CD14-positive monocyte (primary cell): ENCODE measurements around the gene NKX6-2. TPM values are rescaled to one million over a fixed set of nuclear protein-coding genes. Genes with fewer than 3 reads are reported as not detected.

Experiments
- DNase-seq, 3 donors: peaks; one replicate each; pipeline ENCODE4 v3.0.0-alpha.2; 2011 to 2022
- H2AFZ ChIP-seq: 2 replicates; pipeline ENCODE4 v1.6.0; 2012; ENCODE audit warnings: mild to moderate bottlenecking, low read depth, low read length, inconsistent platforms; ENCODE audit not compliant: insufficient read depth, poor library complexity, severe bottlenecking
- H3K27ac ChIP-seq, 2 donors: 1 replicate in 1 of 2; 2 replicates in 1 of 2; pipeline ENCODE4 v1.5.1; 2012 to 2013; ENCODE audit warnings: low read length in 2 of 2, control low read depth in 1 of 2, inconsistent platforms in 1 of 2, low read depth in 1 of 2, mild to moderate bottlenecking in 1 of 2
- H3K27me3 ChIP-seq, 2 donors: one replicate each; pipeline versions ENCODE4 v1.6.0 to v1.6.1; 2011 to 2013; ENCODE audit warnings: low read length in 2 of 2; ENCODE audit not compliant: control insufficient read depth in 2 of 2, insufficient read depth in 2 of 2
- H3K36me3 ChIP-seq, 2 donors: replicated peaks in 1 of 2; 1 replicate in 1 of 2; 2 replicates in 1 of 2; pipeline versions ENCODE4 v1.5.1 to v1.6.1; 2012 to 2013; ENCODE audit warnings: low read length in 2 of 2, control low read depth in 1 of 2, inconsistent platforms in 1 of 2, mild to moderate bottlenecking in 1 of 2; ENCODE audit not compliant: insufficient read depth in 2 of 2, control insufficient read depth in 1 of 2
- H3K4me1 ChIP-seq, 2 donors: 1 replicate in 1 of 2; 2 replicates in 1 of 2; pipeline versions ENCODE4 v1.5.1 to v1.6.1; 2012 to 2013; ENCODE audit warnings: low read length in 2 of 2, control low read depth in 1 of 2, inconsistent platforms in 1 of 2, mild to moderate bottlenecking in 1 of 2, moderate library complexity in 1 of 2; ENCODE audit not compliant: insufficient read depth in 2 of 2, control insufficient read depth in 1 of 2
- H3K4me2 ChIP-seq: replicated peaks from 2 replicates; pipeline ENCODE3; 2012; ENCODE audit warnings: low read length, moderate library complexity, mild to moderate bottlenecking; ENCODE audit not compliant: poor library complexity, severe bottlenecking; ENCODE audit errors: extremely low read depth
- H3K4me3 ChIP-seq, 3 experiments: fragments of 200-600 bp in 1 of 3; sonication (generic) in 1 of 3; replicated peaks in 1 of 3; 1 replicate in 2 of 3; 2 replicates in 1 of 3; pipeline ENCODE4 v1.5.1; 2011 to 2013; ENCODE audit warnings: low read length in 3 of 3, mild to moderate bottlenecking in 3 of 3, control low read depth in 2 of 3, low read depth in 2 of 3, inconsistent platforms in 1 of 3, moderate library complexity in 1 of 3
- H3K79me2 ChIP-seq: 2 replicates; pipeline ENCODE4 v1.6.0; 2012; ENCODE audit warnings: mild to moderate bottlenecking, control low read depth, inconsistent platforms, low read length, moderate library complexity; ENCODE audit not compliant: insufficient read depth
- H3K9ac ChIP-seq: 2 replicates; pipeline ENCODE4 v1.6.0; 2017; ENCODE audit warnings: low read length, mild to moderate bottlenecking; ENCODE audit not compliant: insufficient read depth, poor library complexity, severe bottlenecking
- H3K9me3 ChIP-seq, 2 donors: replicated peaks in 1 of 2; 1 replicate in 1 of 2; 2 replicates in 1 of 2; pipeline versions ENCODE4 v1.5.1 to v1.6.1; 2012 to 2013; ENCODE audit warnings: low read length in 2 of 2, control low read depth in 1 of 2; ENCODE audit not compliant: control insufficient read depth in 1 of 2, insufficient read depth in 1 of 2
- H4K20me1 ChIP-seq: 2 replicates; pipeline ENCODE4 v1.6.0; 2012; ENCODE audit warnings: mild to moderate bottlenecking, low read length, control low read depth, moderate library complexity; ENCODE audit not compliant: insufficient read depth
- H3K27ac Mint-ChIP-seq, 7 donors: one replicate each; pipeline ENCODE4 v1.8.0; 2020; ENCODE audit warnings: mild to moderate bottlenecking in 7 of 7, mixed read lengths in 7 of 7, moderate library complexity in 6 of 7, inconsistent platforms in 2 of 7
- H3K27me3 Mint-ChIP-seq, 3 donors: one replicate each; pipeline ENCODE4 v1.8.0; 2021 to 2022; ENCODE audit warnings: low read depth in 3 of 3, mild to moderate bottlenecking in 3 of 3, mixed read lengths in 3 of 3, moderate library complexity in 3 of 3, inconsistent platforms in 1 of 3
- H3K36me3 Mint-ChIP-seq, 2 donors: one replicate each; pipeline ENCODE4 v1.8.0; 2020; ENCODE audit warnings: mixed read lengths in 2 of 2, inconsistent platforms in 1 of 2, mild to moderate bottlenecking in 1 of 2
- H3K4me1 Mint-ChIP-seq: one replicate; pipeline ENCODE4 v1.8.0; 2020; ENCODE audit warnings: mild to moderate bottlenecking, mixed read lengths
- H3K4me3 Mint-ChIP-seq, 2 donors: one replicate each; pipeline ENCODE4 v1.8.0; 2020; ENCODE audit warnings: mild to moderate bottlenecking in 2 of 2, mixed read lengths in 2 of 2, moderate library complexity in 1 of 2
- H3K9me3 Mint-ChIP-seq, 7 donors: one replicate each; pipeline ENCODE4 v1.8.0; 2020 to 2022; ENCODE audit warnings: mixed read lengths in 7 of 7, mild to moderate bottlenecking in 6 of 7, moderate library complexity in 6 of 7, inconsistent platforms in 2 of 7
- whole genome bisulfite sequencing: methylation state at CpG from one replicate; pipeline ENCODE4 v1.1.5; 2013; ENCODE audit warnings: missing lambda C conversion rate; ENCODE audit not compliant: insufficient coverage; 5-methylcytosine and 5-hydroxymethylcytosine counted together
- intact Hi-C, 2 donors: fragments of 100-400 bp; cut with micrococcal nuclease; formaldehyde crosslinking; loops; one replicate each; pipeline versions ENCODE4 v1.15.0 to v1.15.1; 2023
- polyA plus RNA-seq, 3 donors: library from polyadenylated mRNA; depleted of rRNA in 1 of 3; unstranded in 2 of 3; stranded (reverse) in 1 of 3; fragments of 300-500 nt in 2 of 3; fragments of >200 nt in 1 of 3; fragmentation: Illumina TruSeq in 2 of 3; gene quantifications; 1 replicate in 2 of 3; 2 replicates in 1 of 3; pipeline ENCODE4 v1.2.3, GENCODE V29; 2012 to 2021
- TF ChIP-seq, protein P1 (sequence below): fragments of 200-600 bp; IDR thresholded peaks from one replicate; pipeline ENCODE4 v1.8.0; 2022; ENCODE audit warnings: antibody characterized with exemption, mild to moderate bottlenecking

Gene NKX6-2
- polyA plus RNA-seq, 3 donors: not detected

DNA sequence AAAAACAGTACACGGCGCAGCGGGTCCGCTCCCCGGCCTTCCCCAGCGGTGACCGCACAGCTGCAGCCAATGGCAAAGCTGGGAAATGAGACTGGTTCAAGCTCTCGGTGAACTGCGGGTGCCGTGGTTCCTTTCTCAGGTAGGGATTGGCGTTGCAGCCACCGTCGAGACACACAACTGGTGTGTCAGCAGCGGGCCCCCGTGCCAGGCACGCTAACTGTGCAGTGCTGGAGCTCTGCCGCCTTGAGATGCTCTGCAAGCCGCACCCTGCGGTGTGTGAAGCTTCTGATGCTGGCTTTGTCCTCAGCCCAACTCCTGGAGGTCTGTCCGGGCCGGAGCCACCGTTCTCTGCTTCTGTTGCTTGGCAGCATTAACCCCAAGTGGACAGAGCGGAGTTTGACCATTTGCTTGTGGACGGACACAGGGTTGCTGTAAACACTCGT lies 20.6 kb upstream of the NKX6-2 start:
- Histone ChIP-seq H3K27me3 (no peaks in the 10 kb centered on the region), H3K9ac (no peak overlapping the region), H2AFZ (no peak overlapping the region), H3K9me3 (peaks cover 0 to 3% of the 10 kb centered on the region in 2 donors), H3K4me3 (no peak overlapping the region), H3K4me1 (no peaks in the 10 kb centered on the region), H4K20me1 (no peaks in the 10 kb centered on the region), H3K79me2 (no peaks in the 10 kb centered on the region), H3K27ac (no peak overlapping the region), H3K36me3 (no peaks in the 10 kb centered on the region), H3K4me2 (no peak overlapping the region)
- DNase-seq: no peak
- Mint-ChIP-seq H3K27me3 (peaks cover 1 to 14% (median 2%) of the 10 kb centered on the region in 3 donors), H3K4me3 (no peak overlapping the region), H3K4me1 (no peaks in the 10 kb centered on the region), H3K36me3 (no peaks in the 10 kb centered on the region), H3K9me3 (peaks cover 0 to 6% (median 4%) of the 10 kb centered on the region in 7 donors), H3K27ac (no peak overlapping the region)
- 90% methylated on average over 24 of the region's 25 CpGs for WGBS
- TF ChIP-seq, protein P1, sequence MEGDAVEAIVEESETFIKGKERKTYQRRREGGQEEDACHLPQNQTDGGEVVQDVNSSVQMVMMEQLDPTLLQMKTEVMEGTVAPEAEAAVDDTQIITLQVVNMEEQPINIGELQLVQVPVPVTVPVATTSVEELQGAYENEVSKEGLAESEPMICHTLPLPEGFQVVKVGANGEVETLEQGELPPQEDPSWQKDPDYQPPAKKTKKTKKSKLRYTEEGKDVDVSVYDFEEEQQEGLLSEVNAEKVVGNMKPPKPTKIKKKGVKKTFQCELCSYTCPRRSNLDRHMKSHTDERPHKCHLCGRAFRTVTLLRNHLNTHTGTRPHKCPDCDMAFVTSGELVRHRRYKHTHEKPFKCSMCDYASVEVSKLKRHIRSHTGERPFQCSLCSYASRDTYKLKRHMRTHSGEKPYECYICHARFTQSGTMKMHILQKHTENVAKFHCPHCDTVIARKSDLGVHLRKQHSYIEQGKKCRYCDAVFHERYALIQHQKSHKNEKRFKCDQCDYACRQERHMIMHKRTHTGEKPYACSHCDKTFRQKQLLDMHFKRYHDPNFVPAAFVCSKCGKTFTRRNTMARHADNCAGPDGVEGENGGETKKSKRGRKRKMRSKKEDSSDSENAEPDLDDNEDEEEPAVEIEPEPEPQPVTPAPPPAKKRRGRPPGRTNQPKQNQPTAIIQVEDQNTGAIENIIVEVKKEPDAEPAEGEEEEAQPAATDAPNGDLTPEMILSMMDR: no peak
- intact Hi-C loops: no loop called here

DNA sequence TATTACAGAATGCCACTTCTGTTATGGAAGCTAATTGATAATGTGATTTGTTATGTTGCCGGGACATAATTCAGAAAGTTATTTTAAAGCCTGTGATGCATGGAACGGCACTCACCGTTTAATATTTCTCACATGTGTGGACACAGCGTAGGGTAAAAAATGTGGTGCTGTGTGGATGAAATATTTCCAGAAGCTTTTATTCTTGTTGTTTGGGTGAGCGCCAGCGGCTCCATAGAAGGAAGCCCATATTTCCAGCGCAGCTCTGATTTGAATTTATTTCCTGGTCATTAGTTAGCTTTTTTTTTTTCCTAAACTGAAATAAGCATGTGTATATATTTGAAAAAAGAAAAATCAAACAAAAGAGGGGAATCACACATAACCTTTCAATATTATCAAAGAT lies 20.2 kb upstream of the NKX6-2 start:
- no peaks in the 10 kb centered on the region for H4K20me1 ChIP-seq
- whole genome bisulfite sequencing: 100% methylated on average over 2 of the region's 7 CpGs

More for the DNA sequence above, 20.2 kb upstream of the NKX6-2 start:
- H3K4me1 Mint-ChIP-seq: no peaks in the 10 kb centered on the region
- Histone ChIP-seq H3K27ac (no peak overlapping the region), H3K27me3 (no peaks in the 10 kb centered on the region), H3K4me3 (no peak overlapping the region), H3K9ac (no peak overlapping the region), H3K36me3 (no peaks in the 10 kb centered on the region), H3K4me2 (no peak overlapping the region), H3K79me2 (no peaks in the 10 kb centered on the region), H3K9me3 (peaks cover 0 to 3% of the 10 kb centered on the region in 2 donors), H3K4me1 (no peaks in the 10 kb centered on the region), H2AFZ (no peak overlapping the region)
- H3K27ac Mint-ChIP-seq: no peak overlapping the region
- no peak overlapping the region for H3K4me3 Mint-ChIP-seq
- H3K9me3 Mint-ChIP-seq: peaks cover 0 to 6% (median 4%) of the 10 kb centered on the region in 7 donors
- H3K36me3 Mint-ChIP-seq: no peaks in the 10 kb centered on the region
- intact Hi-C loops: no loop called here
- H3K27me3 Mint-ChIP-seq: peaks cover 1 to 14% (median 2%) of the 10 kb centered on the region in 3 donors
- TF ChIP-seq, protein P1: no peak
- DNase-seq: no peak
